K562 (cell line): Measurements from ENCODE around the gene SULT2A1.
"Not testable (repeated sequence)": the region's sequence is repeated elsewhere in the genome, so short reads cannot be mapped to it uniquely, and the experiment has no call there.

Source experiments
- ELK1 ChIP-seq: sonication (generic); formaldehyde crosslinking; IDR thresholded peaks from 2 replicates; pipeline ENCODE4 v1.8.1; 2022; ENCODE audit warnings: missing genetic modification reagents
- GATA2 ChIP-seq: sonication (generic); formaldehyde crosslinking; IDR thresholded peaks from 2 replicates; pipeline ENCODE4 v1.4.0; 2020; ENCODE audit warnings: mild to moderate bottlenecking, missing genetic modification reagents
- YY1 ChIP-seq, 3 experiments: IDR thresholded peaks; 2 replicates each; pipeline ENCODE4 v1.6.1; 2011; ENCODE audit warnings: low read length in 2 of 3, mild to moderate bottlenecking in 2 of 3, moderate library complexity in 2 of 3, borderline replicate concordance in 1 of 3, control low read depth in 1 of 3, low read depth in 1 of 3; ENCODE audit not compliant: insufficient read depth in 3 of 3, insufficient replicate concordance in 2 of 3, control insufficient read depth in 1 of 3, insufficient read length in 1 of 3; ENCODE audit errors: extremely low read depth in 1 of 3

- not testable (repeated sequence) for TF ChIP-seq ELK1 (CRISPR knock-in tag); GATA2; YY1 (IDR thresholded peaks at IDR 0.05; ENCODE audit: borderline replicate concordance in 1 of 3, control insufficient read depth in 1 of 3, extremely low read depth in 1 of 3, insufficient read depth in 3 of 3, insufficient read length in 1 of 3, insufficient replicate concordance in 2 of 3, low read depth in 1 of 3, low read length in 2 of 3)
These were observed 6.7 kb downstream of the SULT2A1 start for GRCh38 chr19:47879385-47879784.
